IPS-20b (cell line): ENCODE data around the gene GNAZ.

Experiments used
- H3K27ac ChIP-seq: one replicate; pipeline ENCODE4 v1.5.1; 2013; ENCODE audit warnings: low read length
- H3K27me3 ChIP-seq: 2 replicates; pipeline ENCODE4 v1.6.1; 2013; ENCODE audit warnings: mild to moderate bottlenecking, low read length, inconsistent platforms; ENCODE audit not compliant: insufficient read depth
- H3K36me3 ChIP-seq: 2 replicates; pipeline ENCODE4 v1.6.1; 2013; ENCODE audit warnings: low read depth, mild to moderate bottlenecking, inconsistent platforms, low read length, moderate library complexity; ENCODE audit not compliant: insufficient read depth
- H3K4me1 ChIP-seq: 2 replicates; pipeline ENCODE4 v1.6.1; 2013; ENCODE audit warnings: mild to moderate bottlenecking, control low read depth, inconsistent platforms, low read length, moderate library complexity; ENCODE audit not compliant: insufficient read depth
- H3K4me3 ChIP-seq: 2 replicates; pipeline ENCODE4 v1.5.1; 2013; ENCODE audit warnings: mild to moderate bottlenecking, low read length, inconsistent platforms
- H3K9ac ChIP-seq: 2 replicates; pipeline ENCODE4 v1.6.1; 2013; ENCODE audit warnings: low read depth, mild to moderate bottlenecking, inconsistent platforms, low read length, moderate library complexity
- H3K9me3 ChIP-seq: 2 replicates; pipeline ENCODE4 v1.6.1; 2013; ENCODE audit warnings: mild to moderate bottlenecking, low read depth, low read length, inconsistent platforms; ENCODE audit not compliant: insufficient read depth

The GNAZ gene

DNA sequence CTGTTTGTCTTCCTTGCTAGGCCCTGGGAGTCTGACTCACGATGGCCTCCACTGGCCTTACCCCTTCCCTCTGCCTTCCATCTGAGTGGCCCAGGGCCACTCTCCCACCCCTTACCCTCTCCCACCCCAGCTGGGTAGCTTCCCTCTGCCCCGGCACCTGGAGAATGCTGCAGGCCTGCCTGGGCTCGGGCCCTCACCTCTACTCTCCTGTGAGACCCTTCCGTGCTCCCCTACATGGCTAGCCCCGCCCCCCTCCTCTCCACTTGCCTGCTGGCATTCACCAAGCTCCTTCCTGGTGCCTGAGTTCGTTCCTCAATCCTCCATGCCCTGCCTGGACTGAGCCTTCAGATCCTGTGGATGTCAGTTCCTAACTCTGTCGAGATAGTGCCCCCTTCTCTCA lies 83.7 kb downstream of the GNAZ start:
- no peak overlapping the region for H3K4me3 ChIP-seq
- peaks cover 6% of the 10 kb centered on the region for H3K4me1 ChIP-seq
- no peaks in the 10 kb centered on the region for H3K27me3 ChIP-seq
- H3K9me3 ChIP-seq: no peaks in the 10 kb centered on the region
- H3K36me3 ChIP-seq: no peaks in the 10 kb centered on the region
- H3K9ac ChIP-seq: no peak overlapping the region
- no peak overlapping the region for H3K27ac ChIP-seq

DNA sequence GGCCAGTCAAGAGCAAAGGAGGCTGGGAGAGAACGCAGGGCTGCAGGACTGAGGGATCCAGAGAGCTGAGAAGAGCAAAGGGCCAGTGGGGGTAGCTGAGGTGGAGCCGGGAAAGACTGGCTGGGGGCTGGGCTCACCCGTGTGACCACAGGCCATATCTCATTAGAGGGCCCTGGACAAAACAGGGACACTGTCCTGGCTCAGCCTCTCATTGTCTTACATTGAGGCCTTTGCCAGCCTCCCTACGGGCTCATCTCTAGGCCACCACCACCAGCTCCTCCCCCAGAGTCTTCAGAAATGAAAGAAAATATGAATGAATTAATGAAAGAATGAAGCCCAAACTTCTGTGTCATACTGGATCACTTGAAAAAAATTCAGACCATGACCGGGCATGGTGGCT lies 84.1 kb downstream of the GNAZ start:
- no peak overlapping the region for H3K27ac ChIP-seq
- H3K9me3 ChIP-seq: no peaks in the 10 kb centered on the region
- H3K4me3 ChIP-seq: no peak overlapping the region
- no peak overlapping the region for H3K9ac ChIP-seq
- H3K4me1 ChIP-seq: peaks cover 3% of the 10 kb centered on the region
- no peaks in the 10 kb centered on the region for H3K36me3 ChIP-seq
- H3K27me3 ChIP-seq: no peaks in the 10 kb centered on the region

DNA sequence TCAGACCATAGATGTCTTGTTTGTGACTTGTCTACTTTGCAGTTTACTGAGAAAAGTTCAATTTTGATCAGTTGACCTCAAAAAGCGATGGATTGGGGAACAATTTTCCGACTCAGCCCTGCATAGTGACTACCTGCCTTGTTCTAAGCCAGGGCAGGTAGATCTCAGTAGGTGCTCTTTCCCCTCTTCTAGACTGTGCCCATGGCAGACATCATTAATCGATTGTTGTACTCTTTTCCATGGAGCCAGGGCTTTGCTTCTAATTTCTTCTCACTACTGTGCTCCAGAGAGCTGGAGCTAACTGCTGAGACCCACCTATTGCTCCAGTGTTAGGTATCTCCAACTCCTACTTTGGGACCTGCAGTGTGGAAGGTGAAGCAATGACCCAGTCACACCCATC lies 84.8 kb downstream of the GNAZ start:
- Histone ChIP-seq H3K4me1 (no peaks in the 10 kb centered on the region), H3K27ac (no peak overlapping the region), H3K9me3 (no peaks in the 10 kb centered on the region), H3K9ac (no peak overlapping the region), H3K36me3 (no peaks in the 10 kb centered on the region), H3K27me3 (no peaks in the 10 kb centered on the region), H3K4me3 (no peak overlapping the region)

DNA sequence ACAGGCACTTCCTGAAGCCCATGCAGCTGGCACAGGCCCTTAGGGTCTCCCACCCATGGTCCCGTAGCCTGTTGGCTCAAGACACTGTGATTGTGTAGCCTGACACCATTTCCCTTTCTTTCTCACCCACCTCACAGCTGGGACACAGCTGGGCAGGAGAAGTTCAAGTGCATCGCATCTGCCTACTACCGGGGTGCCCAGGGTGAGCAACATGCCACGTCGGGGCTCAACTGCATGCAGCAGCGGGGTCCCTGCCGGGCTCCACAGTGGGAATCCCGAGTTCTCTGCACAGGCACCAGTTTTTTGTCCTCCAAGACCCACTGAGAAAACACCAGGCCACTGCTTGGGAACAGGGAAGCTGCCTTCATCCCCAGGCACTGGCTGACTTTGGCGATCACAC lies 85.5 kb downstream of the GNAZ start:
- H3K4me1 ChIP-seq: no peaks in the 10 kb centered on the region
- no peak overlapping the region for H3K4me3 ChIP-seq
- no peak overlapping the region for H3K9ac ChIP-seq
- H3K36me3 ChIP-seq: no peaks in the 10 kb centered on the region
- no peaks in the 10 kb centered on the region for H3K9me3 ChIP-seq
- H3K27me3 ChIP-seq: no peaks in the 10 kb centered on the region
- no peak overlapping the region for H3K27ac ChIP-seq

DNA sequence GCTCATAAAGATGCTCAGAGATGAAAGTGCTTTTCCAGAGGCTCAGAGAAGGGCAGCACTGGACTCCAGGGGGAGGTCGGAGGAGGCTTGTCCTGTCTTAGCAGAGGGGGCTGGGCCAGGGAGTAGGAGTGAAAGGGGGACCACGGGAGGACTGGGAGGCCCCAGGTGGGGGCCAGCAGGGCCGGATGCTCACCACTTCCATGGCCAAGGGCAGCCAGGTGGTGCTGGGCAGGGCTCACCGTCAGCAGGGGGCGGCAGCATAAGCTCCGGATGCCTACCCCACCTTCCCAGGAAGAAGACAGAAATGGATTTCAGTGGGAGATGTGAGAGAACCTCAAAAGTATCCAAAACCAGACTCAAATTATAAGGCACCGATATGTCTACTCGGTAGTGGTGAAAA lies 86.0 kb downstream of the GNAZ start:
- no peaks in the 10 kb centered on the region for H3K27me3 ChIP-seq
- H3K4me1 ChIP-seq: no peaks in the 10 kb centered on the region
- no peaks in the 10 kb centered on the region for H3K9me3 ChIP-seq
- no peaks in the 10 kb centered on the region for H3K36me3 ChIP-seq
- no peak overlapping the region for H3K4me3 ChIP-seq
- no peak overlapping the region for H3K27ac ChIP-seq
- H3K9ac ChIP-seq: no peak overlapping the region

DNA sequence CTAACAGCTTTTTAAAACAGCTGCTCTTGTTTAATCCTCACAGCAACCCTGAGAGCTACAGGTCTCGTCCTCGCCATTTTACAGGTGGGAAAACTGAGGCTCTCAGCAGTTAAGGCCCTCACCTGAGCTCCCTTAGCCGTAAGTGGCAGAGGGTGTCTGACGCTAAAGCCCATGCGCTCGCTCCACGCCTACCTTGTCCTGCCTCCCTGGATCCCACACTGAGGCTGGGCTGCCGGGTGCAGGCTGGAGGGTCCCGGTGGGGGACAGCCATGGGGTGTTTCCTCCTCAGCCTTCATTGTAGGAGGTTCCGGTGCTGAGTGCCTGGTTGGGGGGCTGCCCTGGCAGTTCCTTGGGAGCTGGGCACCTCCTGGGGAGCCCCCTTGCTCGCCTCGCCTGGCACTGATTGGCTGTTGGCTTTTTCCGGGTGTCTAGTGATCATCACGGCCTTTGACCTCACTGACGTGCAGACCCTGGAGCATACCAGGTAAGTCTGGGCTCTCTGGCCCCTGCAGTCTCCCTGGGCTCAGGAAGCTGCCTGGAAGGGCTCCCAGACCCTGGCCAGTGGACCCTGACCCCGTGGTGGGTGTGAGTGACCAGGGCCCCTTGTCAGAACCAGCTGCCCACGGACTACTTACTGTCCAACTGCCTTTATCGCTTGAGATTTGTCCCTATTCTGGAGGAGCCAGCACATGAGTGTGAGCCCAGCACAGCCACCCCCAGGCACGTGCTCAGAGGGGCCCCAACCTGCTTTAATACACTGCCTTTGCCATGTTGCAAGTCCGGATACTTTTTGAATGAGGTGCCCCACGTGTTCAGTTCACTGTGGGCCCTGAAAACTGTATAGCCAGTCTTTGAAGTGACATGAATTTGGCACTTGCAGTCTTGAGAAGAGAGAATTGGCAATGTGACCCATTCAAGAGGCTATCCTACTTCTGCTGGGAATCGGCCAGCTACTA lies 87.5 kb downstream of the GNAZ start:
- H3K27me3 ChIP-seq: no peaks in the 10 kb centered on the region
- no peak overlapping the region for H3K9ac ChIP-seq
- no peaks in the 10 kb centered on the region for H3K4me1 ChIP-seq
- H3K36me3 ChIP-seq: no peaks in the 10 kb centered on the region
- no peak overlapping the region for H3K4me3 ChIP-seq
- no peak overlapping the region for H3K27ac ChIP-seq
- no peaks in the 10 kb centered on the region for H3K9me3 ChIP-seq

DNA sequence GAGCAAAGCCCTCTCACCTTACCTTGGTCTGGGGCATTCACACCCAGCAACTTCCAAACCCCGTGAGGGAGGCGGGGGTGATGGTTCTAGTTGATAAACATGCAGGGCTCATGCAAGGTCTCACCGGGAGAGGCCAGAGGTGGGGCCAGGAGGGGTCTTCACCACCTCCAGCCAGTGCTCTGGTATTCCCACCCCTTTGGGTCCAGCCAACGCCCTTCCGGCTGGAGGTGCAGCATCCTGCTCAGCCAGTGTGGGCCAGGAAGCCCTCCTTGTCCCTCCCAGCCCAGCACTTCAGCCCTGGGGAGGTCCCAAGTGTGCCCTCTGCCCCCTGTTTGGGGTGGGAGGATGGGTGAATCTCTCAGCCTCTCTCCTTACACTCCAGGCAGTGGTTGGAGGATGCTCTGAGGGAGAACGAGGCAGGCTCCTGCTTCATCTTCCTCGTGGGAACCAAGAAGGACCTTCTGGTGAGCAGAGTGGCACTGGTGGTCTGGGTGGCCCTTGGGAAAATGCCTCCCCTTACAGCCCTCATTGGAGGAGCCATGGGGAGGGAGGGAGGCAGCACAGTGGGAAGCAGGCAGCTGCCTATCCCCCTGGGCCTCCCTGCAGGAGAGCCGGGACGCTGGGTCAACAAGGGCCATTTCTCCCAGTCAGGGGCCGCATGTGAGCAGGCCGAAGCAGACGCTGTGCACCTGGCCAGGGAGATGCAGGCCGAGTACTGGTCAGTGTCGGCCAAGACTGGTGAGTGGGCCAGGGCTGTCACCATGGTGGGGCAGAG lies 88.4 kb downstream of the GNAZ start:
- Histone ChIP-seq H3K4me3 (no peak overlapping the region), H3K9ac (no peak overlapping the region), H3K27ac (no peak overlapping the region), H3K27me3 (no peaks in the 10 kb centered on the region), H3K36me3 (no peaks in the 10 kb centered on the region), H3K4me1 (no peaks in the 10 kb centered on the region), H3K9me3 (no peaks in the 10 kb centered on the region)

DNA sequence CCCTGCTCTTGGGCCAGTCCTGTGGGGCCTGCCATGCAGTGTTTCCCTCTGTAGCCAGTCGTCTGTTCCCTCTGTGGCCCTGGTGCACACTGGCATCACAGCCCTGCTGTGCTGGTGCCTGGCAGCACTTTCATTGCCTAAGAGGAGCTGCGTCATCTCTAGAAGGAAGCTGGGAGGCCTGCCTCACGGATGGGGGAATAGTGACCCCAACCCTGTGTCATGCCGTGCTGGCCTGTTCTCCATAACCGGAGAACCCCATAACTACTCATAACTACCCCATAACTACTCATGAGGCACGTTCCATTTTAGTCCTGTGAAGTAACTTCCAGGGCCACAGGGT lies 88.9 kb downstream of the GNAZ start:
- H3K27ac ChIP-seq: no peak overlapping the region
- no peak overlapping the region for H3K4me3 ChIP-seq
- H3K9ac ChIP-seq: no peak overlapping the region
- no peaks in the 10 kb centered on the region for H3K9me3 ChIP-seq
- no peaks in the 10 kb centered on the region for H3K36me3 ChIP-seq
- no peaks in the 10 kb centered on the region for H3K4me1 ChIP-seq
- H3K27me3 ChIP-seq: no peaks in the 10 kb centered on the region

DNA sequence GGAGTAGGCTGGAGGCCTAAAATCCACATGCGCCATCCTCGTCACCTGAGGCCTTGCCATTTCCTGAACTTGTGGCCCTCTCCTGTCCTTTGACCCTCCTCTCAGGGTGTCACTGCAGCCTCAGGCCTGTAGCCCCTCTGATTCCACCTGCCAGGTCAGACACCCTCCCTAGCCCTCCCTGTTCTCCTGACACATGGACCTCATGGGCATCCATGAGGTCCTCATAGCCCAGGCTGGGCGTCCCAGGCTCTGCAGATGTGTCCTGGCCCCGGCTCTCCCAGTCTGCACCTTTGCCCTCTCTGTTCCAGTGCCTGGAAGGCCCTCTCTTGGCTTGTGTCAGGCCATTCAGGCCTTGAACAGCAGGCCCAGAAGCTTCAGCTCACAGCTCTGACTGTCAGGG lies 90.7 kb downstream of the GNAZ start:
- H3K27me3 ChIP-seq: no peaks in the 10 kb centered on the region
- H3K27ac ChIP-seq: no peak overlapping the region
- no peaks in the 10 kb centered on the region for H3K36me3 ChIP-seq
- no peaks in the 10 kb centered on the region for H3K9me3 ChIP-seq
- no peak overlapping the region for H3K9ac ChIP-seq
- H3K4me1 ChIP-seq: no peaks in the 10 kb centered on the region
- no peak overlapping the region for H3K4me3 ChIP-seq

DNA sequence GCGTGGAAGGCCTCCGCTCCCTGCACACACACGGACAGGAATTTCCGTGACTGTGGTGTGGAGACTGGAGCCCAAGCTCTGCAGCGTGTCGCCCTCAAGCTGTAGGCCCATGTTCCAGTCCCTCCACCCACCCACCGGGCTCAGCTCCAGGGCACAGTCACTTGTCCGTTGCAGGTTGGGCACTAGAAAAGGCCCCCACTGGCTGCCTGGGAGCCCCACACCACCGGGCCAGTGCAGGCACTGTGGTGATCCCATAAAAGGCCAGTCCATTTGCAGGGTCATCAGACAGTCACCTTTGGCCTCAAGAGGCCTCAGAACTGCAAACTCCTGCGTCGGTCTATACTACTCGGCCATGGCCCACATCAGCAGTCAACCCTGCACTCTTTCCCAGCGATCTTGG lies 91.3 kb downstream of the GNAZ start:
- Histone ChIP-seq H3K27me3 (no peaks in the 10 kb centered on the region), H3K27ac (no peak overlapping the region), H3K9me3 (no peaks in the 10 kb centered on the region), H3K9ac (no peak overlapping the region), H3K4me1 (no peaks in the 10 kb centered on the region; the same call in 1 of the 2 replicates), H3K36me3 (no peaks in the 10 kb centered on the region), H3K4me3 (no peak overlapping the region)

DNA sequence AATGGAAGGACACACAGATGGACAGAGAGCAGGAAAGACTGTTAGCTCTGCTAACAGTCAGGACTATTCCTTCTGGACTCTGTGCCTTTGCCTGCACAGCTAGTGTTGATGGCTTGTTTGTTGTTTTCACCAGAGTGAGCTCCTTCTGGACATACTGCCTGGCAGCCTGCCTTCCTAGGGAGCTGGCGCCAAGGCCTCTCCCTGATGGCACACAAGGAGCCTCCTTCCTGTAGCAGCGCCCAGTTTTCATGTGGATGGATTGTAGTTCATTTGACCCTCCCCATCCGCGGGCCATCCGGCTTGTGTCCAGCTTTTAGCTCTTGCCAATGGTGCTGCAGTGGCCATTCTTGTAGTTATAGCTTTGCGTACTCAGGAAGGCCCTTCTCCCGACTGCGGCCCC lies 93.3 kb downstream of the GNAZ start:
- H3K4me1 ChIP-seq: peaks cover 3% of the 10 kb centered on the region; the same call in 1 of the 2 replicates
- no peak overlapping the region for H3K9ac ChIP-seq
- no peaks in the 10 kb centered on the region for H3K36me3 ChIP-seq

DNA sequence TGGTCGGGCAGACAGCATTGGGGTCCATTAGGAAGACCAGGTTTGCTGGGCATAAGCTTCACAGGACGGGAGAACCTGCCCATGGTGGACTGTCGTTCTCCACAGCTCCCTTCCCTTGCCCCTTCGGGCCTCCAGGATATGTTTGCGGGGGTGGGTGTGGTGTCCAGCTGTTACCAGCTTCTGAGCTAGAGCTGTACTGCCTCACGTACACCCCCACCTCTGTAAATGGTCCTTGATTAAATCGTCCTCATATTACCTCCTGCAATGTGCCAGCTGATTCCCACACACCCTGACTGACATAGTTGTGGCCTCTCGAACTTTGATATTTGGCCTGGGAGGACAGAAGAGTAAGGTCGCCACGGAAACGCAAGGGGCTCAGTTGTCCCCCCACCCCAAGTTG lies 93.8 kb downstream of the GNAZ start:
- H3K9ac ChIP-seq: no peak overlapping the region
- peaks cover 3% of the 10 kb centered on the region; the same call in 1 of the 2 replicates for H3K4me1 ChIP-seq
- no peak overlapping the region for H3K4me3 ChIP-seq
- H3K36me3 ChIP-seq: no peaks in the 10 kb centered on the region
- no peaks in the 10 kb centered on the region for H3K27me3 ChIP-seq
- no peaks in the 10 kb centered on the region for H3K9me3 ChIP-seq
- no peak overlapping the region for H3K27ac ChIP-seq

More for the DNA sequence above, 93.3 kb downstream of the GNAZ start:
- Histone ChIP-seq H3K27me3 (no peaks in the 10 kb centered on the region), H3K27ac (no peak overlapping the region), H3K9me3 (no peaks in the 10 kb centered on the region), H3K4me3 (no peak overlapping the region)
